GM21528 (cell line): Measurements from ENCODE around the gene MYCBP2.

Source experiments
- ATAC-seq: cut with Tn5 transposase; IDR thresholded peaks from one replicate; pipeline ENCODE4 v1.9.1; 2021; ENCODE audit warnings: mild to moderate bottlenecking, moderate library complexity; ENCODE audit not compliant: unreplicated experiment, low FRiP score

The MYCBP2 gene

GRCh38 chr13:77002590-77003190 lies 324.2 kb downstream of the MYCBP2 start:
- ATAC-seq: no peak

GRCh38 chr13:77001963-77002587 lies 324.8 kb downstream of the MYCBP2 start:
- ATAC-seq: no peak

GRCh38 chr13:77001540-77001939 lies 325.4 kb downstream of the MYCBP2 start:
- ATAC-seq: no peak

- no peak for ATAC-seq
Measured at GRCh38 chr13:77000475-77000874, 326.4 kb downstream of the MYCBP2 start.
